Measurements from ENCODE around the gene SYNPO2L. TPM values are rescaled to one million over a fixed set of nuclear protein-coding genes. Genes with fewer than 3 reads are reported as not detected.
A peak's percentile ranks its signal among the peaks of the same experiment; 100 is the strongest.

SYNPO2L gene
- total RNA-seq, 1 experiment from 2014 or later = not detected

DNA sequence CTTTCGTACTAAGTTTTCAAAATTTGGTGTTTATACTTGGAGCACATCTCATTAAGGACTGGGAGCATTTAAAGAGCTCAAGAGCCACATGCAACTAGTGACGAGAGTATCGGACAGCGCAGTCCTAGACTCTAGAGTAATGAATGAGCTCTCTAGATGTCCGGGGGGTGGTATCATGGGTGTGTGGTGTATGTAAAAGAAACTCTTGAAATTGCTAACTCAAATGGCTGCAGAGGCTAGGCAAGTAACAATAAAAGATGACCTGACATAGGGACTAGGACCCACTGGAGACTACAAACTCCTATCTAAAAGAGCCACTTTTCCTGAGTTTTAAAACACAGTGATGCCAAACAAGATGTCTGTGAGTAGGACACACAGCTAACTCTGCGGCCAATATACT is 28.5 kb downstream of the SYNPO2L start:
- Mint-ChIP-seq H3K27ac (ENCODE audit: low read depth, unreplicated experiment) (no peak overlapping the region), H3K4me3 (ENCODE audit: unreplicated experiment) (peak overlapping the region; percentile 28), H3K27me3 (ENCODE audit: insufficient read depth, unreplicated experiment) (no peaks in the 10 kb centered on the region), H3K36me3 (ENCODE audit: insufficient read depth, unreplicated experiment) (peaks cover 7% of the 10 kb centered on the region), H3K9me3 (ENCODE audit: unreplicated experiment) (no peaks in the 10 kb centered on the region), H3K4me1 (ENCODE audit: insufficient read depth, unreplicated experiment) (peaks cover 8% of the 10 kb centered on the region)
- CTCF ChIA-PET = interaction anchor here (0.6 to 3.1 kb wide), 8 partner anchors 17 to 386 kb away, joined by 3 to 14 read pairs (median 3); no protein-coding TSS in a partner anchor
- POLR2A ChIA-PET = interaction anchor here (0.7 to 6.8 kb wide), 8 partner anchors 9 to 374 kb away, joined by 3 to 43 read pairs (median 4); partner anchors contain the start of gene USP54
- intact Hi-C loops (cut with micrococcal nuclease) = no loop called here
- no TSS peak for BruUV-seq (replicated peaks)
- TF ChIP-seq, protein P1, sequence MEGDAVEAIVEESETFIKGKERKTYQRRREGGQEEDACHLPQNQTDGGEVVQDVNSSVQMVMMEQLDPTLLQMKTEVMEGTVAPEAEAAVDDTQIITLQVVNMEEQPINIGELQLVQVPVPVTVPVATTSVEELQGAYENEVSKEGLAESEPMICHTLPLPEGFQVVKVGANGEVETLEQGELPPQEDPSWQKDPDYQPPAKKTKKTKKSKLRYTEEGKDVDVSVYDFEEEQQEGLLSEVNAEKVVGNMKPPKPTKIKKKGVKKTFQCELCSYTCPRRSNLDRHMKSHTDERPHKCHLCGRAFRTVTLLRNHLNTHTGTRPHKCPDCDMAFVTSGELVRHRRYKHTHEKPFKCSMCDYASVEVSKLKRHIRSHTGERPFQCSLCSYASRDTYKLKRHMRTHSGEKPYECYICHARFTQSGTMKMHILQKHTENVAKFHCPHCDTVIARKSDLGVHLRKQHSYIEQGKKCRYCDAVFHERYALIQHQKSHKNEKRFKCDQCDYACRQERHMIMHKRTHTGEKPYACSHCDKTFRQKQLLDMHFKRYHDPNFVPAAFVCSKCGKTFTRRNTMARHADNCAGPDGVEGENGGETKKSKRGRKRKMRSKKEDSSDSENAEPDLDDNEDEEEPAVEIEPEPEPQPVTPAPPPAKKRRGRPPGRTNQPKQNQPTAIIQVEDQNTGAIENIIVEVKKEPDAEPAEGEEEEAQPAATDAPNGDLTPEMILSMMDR (IDR thresholded peaks at IDR 0.05; ENCODE audit: unreplicated experiment) = no peak
- no peak for DNase-seq (ENCODE audit: unreplicated experiment)

DNA sequence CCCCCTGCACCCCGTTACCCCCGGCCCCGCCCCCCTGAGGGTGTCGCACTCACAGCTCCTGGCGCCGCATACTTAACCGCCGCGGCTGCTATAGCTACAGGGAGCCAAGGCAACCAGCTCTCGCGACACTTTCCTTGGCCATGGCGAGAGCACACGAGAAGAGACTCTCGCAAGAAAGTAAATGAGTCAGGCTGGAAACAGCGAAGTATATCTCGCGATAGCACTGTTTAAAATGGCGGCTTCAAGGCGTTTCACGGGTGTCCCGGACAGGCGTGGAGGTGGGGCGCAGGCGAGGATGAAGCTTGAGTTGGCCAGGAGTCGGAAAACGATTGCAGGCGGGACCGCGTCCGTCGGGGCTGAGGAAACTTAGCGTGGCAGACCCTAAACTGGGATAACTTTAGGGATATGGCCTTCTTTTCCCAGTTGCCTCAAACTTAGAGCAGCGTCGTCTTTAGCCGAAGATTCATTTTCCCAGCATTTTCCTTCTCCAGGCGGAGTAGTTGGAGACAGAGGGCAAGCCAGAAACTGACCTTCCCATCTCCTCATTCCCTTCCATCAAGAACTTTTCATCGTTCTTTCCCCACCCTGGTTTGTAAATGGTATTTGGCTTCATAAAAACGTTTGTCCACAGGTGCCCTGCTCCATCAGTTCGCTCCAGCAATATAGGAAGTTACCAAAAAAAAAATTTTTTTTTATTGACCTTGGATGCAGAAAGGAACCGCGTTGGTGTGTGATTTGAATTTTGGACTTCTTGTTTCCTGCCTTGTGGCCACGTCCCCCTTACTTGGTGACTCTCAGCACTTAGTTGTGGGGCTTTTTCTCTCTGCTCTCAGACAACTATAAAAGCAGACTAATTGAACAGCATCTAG is 29.7 kb downstream of the SYNPO2L start:
- TSS peak; percentile 86 for BruUV-seq (replicated peaks)
- TF ChIP-seq, protein P1 (IDR thresholded peaks at IDR 0.05; ENCODE audit: unreplicated experiment) = no peak

DNA sequence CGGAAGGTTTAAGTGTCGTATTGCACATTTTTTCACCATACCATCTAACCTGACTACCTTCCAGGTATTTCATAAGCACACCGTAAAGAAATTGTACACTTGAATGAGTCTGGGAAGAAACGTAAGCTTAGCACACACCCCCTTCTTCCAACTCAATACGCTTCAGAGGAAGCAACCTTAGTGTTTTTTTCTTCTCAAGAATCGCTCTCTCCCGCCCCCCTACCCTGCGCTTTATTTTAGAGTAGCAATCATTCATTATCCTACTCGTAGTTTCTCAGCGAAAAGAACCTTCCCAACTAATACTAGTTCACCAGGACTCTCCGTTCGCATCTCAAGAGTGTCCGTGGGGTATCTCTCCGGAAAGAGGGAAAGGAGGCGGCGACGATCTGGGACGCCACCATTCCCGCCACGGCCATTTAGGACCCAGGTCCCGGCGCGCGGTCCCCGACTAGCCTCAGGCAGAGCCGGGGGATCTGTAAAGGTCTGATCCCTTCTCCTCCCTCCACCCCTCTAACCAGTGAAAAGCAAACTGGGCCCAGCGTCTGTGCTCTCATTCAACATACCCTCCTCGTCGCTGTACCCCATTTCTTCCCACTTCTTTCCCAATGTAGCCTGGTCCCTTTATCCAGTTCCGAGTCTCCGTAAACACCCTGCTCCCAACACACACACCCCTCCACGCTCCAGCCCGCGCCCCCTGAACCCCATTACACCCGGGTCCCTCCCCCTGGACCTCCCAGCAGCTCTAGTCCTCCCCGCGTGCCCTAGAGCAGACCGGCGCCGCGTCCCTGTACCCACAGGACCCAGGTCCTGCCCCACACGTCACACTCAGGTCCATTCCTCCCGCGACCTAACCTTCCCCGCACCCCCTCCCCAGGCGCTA is 30.6 kb downstream of the SYNPO2L start:
- DNase-seq (ENCODE audit: unreplicated experiment) = peak; percentile 65
- peaks cover 7% of the 10 kb centered on the region for H3K36me3 Mint-ChIP-seq (ENCODE audit: insufficient read depth, unreplicated experiment)
- TF ChIP-seq, protein P1 (IDR thresholded peaks at IDR 0.05; ENCODE audit: unreplicated experiment) = no peak
- POLR2A ChIA-PET = interaction anchor here (0.6 to 6.8 kb wide), 24 partner anchors 9 to 534 kb away, joined by 3 to 43 read pairs (median 5); partner anchors contain the start of genes DNAJC9, MRPS16, PPP3CB and USP54
- peak overlapping the region; percentile 95 for H3K4me3 Mint-ChIP-seq (ENCODE audit: unreplicated experiment)
- H3K27ac Mint-ChIP-seq (ENCODE audit: low read depth, unreplicated experiment) = peak overlapping the region; percentile 100
- H3K4me1 Mint-ChIP-seq (ENCODE audit: insufficient read depth, unreplicated experiment) = peaks cover 8% of the 10 kb centered on the region
- no peaks in the 10 kb centered on the region for H3K9me3 Mint-ChIP-seq (ENCODE audit: unreplicated experiment)
- BruUV-seq (replicated peaks) = no TSS peak
- CTCF ChIA-PET = interaction anchor here (0.6 to 2.8 kb wide), 2 partner anchors 96 to 337 kb away, joined by 3 to 13 read pairs; no protein-coding TSS in a partner anchor
- no peaks in the 10 kb centered on the region for H3K27me3 Mint-ChIP-seq (ENCODE audit: insufficient read depth, unreplicated experiment)
- intact Hi-C loops (cut with micrococcal nuclease) = loop anchor here (1.0 kb wide), 1 partner anchor 96 kb away; no protein-coding TSS in a partner anchor

More for the DNA sequence above, 29.7 kb downstream of the SYNPO2L start:
- DNase-seq (ENCODE audit: unreplicated experiment) = peak; percentile 98
- H3K36me3 Mint-ChIP-seq (ENCODE audit: insufficient read depth, unreplicated experiment) = peaks cover 7% of the 10 kb centered on the region
- intact Hi-C loops (cut with micrococcal nuclease) = loop anchor here (1.0 kb wide), 1 partner anchor 97 kb away; no protein-coding TSS in a partner anchor
- no peaks in the 10 kb centered on the region for H3K27me3 Mint-ChIP-seq (ENCODE audit: insufficient read depth, unreplicated experiment)
- H3K27ac Mint-ChIP-seq (ENCODE audit: low read depth, unreplicated experiment) = peak overlapping the region; percentile 100
- POLR2A ChIA-PET = interaction anchor here (0.7 to 6.8 kb wide), 21 partner anchors 9 to 488 kb away, joined by 3 to 43 read pairs (median 5); partner anchors contain the start of genes DNAJC9, MRPS16, PPP3CB and USP54
- CTCF ChIA-PET = interaction anchor here (0.6 to 2.8 kb wide), 2 partner anchors 97 to 336 kb away, joined by 3 to 13 read pairs; no protein-coding TSS in a partner anchor
- H3K9me3 Mint-ChIP-seq (ENCODE audit: unreplicated experiment) = no peaks in the 10 kb centered on the region
- peaks cover 8% of the 10 kb centered on the region for H3K4me1 Mint-ChIP-seq (ENCODE audit: insufficient read depth, unreplicated experiment)
- peak overlapping the region; percentile 95 for H3K4me3 Mint-ChIP-seq (ENCODE audit: unreplicated experiment)

All from MCF 10A (cell line).